GM12865 (cell line): Measurements from ENCODE around the gene CACNA1F.

Source experiments
- DNase-seq: peaks from one replicate; pipeline ENCODE4 v3.0.0; 2010; ENCODE audit warnings: low read depth
- H3K4me3 ChIP-seq: 2 replicates; pipeline ENCODE4 v1.5.1; 2011; ENCODE audit warnings: mild to moderate bottlenecking, low read depth, low read length, control low read depth
- CTCF ChIP-seq: IDR thresholded peaks from 2 replicates; pipeline ENCODE4 v1.5.1; 2011; ENCODE audit warnings: low read length, control low read depth, low read depth, inconsistent platforms; ENCODE audit not compliant: insufficient read depth; ENCODE audit errors: missing control alignments

Gene CACNA1F

GRCh38 chrX:49250066-49250465 is 16.9 kb upstream of the CACNA1F start:
- H3K4me3 ChIP-seq = no peak overlapping the region
- TF ChIP-seq CTCF = no peak
- DNase-seq = no peak

- no peak overlapping the region for H3K4me3 ChIP-seq
- DNase-seq = no peak
- no peak for TF ChIP-seq CTCF
Observed at GRCh38 chrX:49249616-49250015, 16.5 kb upstream of the CACNA1F start.

- no peak for DNase-seq
- no peak for TF ChIP-seq CTCF
- no peak overlapping the region for H3K4me3 ChIP-seq
Observed at GRCh38 chrX:49249071-49249470, 15.9 kb upstream of the CACNA1F start.

- TF ChIP-seq CTCF = no peak
- DNase-seq = no peak
- H3K4me3 ChIP-seq = no peak overlapping the region
Observed at GRCh38 chrX:49247916-49248811, 15.0 kb upstream of the CACNA1F start.

- no peak for TF ChIP-seq CTCF
- DNase-seq = no peak
- H3K4me3 ChIP-seq = no peak overlapping the region
Observed at GRCh38 chrX:49247346-49247745, 14.2 kb upstream of the CACNA1F start.

GRCh38 chrX:49246541-49246940 is 13.4 kb upstream of the CACNA1F start:
- H3K4me3 ChIP-seq = no peak overlapping the region
- no peak for TF ChIP-seq CTCF
- no peak for DNase-seq

- H3K4me3 ChIP-seq = no peak overlapping the region
- DNase-seq = no peak
- no peak for TF ChIP-seq CTCF
Observed at GRCh38 chrX:49244207-49244606, 11.1 kb upstream of the CACNA1F start.
